Hindlimb muscle (tissue), 1 donor: ENCODE data around the gene DNAH6. TPM values are rescaled to one million over a fixed set of nuclear protein-coding genes. Genes with fewer than 3 reads are reported as not detected.
"Not testable (repeated sequence)": the region's sequence is repeated elsewhere in the genome, so short reads cannot be mapped to it uniquely, and the experiment has no call there.

Experiments
- DNase-seq: peaks from one replicate; pipeline ENCODE4 v3.0.0-alpha.2; 2013
- polyA plus RNA-seq: library from polyadenylated mRNA; unstranded; fragments of 120-200 nt; gene quantifications from one replicate; pipeline ENCODE4 v1.2.1, GENCODE V29; 2013; ENCODE audit not compliant: insufficient read length

The DNAH6 gene
- polyA plus RNA-seq, 1 donor = 0.04 TPM

DNA sequence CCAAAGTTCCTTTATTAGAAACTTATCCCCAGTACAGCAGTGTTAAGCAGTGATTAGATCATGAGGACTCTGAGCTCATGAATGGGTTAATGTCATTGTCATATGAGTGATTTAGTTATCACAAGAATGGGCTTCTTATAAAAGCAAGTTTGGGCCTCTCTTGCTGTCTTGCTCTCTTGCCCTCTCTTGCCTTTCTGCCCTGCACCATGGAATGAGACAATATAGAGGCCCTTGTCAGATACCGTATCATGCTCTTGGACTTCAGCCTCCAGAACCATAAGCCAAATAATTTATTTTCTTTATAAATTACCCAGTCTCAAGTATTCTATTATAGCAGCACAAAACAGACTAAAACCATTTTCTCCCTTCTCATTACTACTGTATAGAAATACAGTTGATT is 238.8 kb downstream of the DNAH6 start:
- no peak for DNase-seq

DNA sequence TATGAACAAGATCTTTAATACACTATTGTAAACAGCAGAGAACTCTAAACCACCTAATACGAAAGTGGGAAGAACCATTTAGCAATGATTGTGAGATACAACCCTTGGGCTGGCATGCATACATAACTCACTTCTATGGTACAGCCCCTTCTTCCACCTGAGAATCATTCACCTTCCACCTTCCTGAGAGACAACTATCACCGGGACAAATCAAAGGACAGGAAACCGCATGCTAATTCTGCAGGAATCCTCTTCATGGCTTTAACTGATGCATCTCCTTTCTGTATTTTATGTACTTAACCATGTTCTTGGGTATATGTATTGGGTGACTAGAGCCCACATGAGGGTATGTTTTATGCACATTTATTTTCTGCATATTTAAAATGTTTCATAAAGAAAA is 241.3 kb downstream of the DNAH6 start:
- no peak for DNase-seq

DNA sequence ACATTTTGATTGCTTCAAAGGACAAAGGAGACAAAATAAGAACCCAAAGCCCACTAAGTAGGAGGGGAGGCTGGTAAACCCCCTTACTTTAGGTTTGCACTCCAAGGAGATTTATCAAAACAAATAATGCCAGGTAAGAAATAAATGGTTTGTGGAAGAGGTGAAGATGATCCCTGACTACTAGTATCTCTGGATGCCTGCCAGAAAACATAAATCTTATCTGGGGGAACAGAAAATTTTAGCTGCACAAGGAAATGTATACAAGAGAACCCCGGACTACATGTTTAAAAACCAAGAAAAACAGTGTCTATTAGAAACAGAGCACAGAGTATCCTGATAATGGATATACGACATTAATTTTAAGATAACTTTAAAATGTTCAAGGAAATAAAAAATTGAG is 250.5 kb downstream of the DNAH6 start:
- no peak for DNase-seq

DNA sequence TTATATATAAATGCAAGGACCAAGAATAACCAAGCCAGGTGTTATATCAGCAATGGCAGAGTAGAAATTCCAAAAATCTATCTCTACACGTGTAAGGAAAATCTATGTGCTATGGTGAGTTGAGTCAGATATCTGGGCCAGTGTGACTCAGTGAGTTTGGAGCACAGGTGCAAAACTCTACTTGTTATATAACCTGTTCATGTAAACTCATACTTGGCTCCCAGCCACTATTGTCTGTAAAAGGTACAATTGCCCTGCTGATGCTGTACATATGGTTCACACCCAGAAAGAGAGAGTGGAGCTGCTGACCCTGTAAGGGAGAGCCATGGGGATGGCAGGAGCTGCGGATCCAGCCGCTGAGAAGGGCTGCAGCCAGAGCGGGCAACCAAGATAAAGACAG is 252.5 kb downstream of the DNAH6 start:
- no peak for DNase-seq

DNA sequence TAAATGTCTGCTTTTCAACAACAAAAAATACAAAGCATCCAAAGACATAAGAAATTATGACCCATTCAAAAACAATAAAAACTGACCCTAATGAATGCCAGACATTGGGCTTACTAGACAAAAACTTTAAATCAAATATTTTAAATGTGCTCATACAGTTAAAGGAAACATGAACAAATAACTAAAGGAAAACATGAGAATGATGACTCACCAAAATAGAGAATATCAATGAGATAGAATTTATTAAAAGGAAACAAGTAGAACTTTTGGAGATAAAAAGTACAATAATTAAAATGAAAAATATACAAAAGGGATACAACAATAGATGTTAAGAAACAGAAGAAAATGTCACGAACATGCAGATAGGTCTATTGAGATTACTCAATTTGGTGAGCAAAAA is 254.0 kb downstream of the DNAH6 start:
- no peak for DNase-seq

DNA sequence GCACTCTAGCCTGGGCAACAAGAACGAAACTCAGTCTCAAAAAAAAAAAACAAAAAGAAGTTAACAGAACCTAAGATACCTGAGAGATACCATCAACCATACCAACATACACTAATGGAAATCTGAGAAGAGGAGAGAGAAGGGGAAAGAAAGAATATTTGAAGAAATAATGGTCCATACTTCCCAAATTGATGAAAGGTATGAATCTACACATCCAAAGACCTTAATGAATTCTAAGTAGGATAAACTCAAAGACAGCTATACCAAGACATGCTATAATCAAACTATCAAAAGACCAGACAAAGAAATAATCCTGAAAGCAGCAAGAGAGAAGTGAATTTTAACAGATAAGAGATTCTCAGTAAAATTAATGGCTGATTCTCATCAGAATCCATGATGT is 255.0 kb downstream of the DNAH6 start:
- DNase-seq = no peak

DNA sequence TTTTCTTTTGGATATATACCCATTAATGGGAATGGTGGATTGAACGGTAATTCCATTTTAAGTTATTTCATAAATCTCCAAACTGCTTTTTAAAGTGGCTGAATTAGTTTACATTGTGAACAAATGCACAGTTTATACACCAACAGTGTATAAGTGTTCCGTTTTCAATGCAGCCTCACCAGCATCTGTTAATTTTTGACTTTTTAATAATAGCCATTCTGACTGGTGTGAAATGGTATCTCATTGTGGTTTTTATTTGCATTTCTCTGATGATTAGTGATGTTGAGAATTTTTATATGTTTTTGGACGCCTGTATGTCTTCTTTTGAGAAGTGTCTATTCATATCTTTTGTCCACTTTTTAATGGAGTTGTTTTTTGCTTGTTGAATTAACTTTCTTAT is 257.3 kb downstream of the DNAH6 start:
- DNase-seq = not testable (repeated sequence)

DNA sequence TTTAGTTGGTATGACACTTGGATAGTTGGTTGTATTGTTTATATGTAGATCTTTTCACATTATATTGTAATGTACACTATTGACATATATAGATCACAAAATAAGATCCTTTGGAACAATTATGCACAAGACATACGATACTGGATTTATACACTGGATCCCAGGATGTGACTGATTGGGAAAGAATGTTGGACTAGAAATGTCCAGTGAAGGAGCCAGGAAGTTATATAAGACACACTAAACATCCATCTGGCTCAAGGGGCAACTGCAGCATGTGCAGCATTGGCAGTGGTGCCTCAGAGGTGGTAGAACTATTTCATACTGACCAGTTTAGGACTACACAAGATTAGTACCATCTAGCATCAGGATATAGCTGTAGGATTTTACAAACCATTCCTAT is 259.7 kb downstream of the DNAH6 start:
- DNase-seq = no peak

DNA sequence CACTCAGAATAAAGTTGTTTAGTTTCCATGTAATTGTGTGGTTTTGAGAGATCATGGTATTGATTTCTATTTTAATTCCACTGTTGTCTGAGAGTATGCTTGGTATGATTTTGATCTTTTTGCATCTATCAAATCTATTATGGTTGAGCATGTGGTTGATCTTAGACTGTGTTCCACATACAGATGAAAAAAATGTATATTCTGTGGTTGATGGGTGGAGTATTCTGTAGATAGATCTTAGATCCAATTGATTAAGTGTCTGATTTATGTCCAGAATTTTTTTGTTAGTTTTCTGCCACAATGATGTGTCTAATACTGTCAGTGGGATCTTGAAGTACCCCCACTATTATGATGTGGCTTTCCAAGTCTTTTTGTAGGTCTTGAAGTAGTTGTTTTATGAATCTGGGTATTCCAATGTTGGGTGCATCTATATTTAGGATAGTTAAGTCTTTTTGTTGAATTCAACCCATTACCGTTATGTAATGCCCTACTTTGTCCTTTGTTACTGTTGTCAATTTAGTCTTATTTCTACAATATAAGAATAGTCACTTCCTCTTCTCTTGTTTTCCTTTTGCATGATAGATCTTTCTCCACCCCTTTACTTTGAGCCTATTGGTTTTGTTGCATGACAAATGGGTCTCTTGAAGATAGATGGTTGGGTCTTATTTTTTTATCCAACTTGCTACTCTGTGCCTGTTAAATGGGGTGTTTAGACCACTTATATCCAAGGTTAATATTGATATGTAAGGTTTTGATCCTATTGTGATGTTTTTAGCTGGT is 262.8 kb downstream of the DNAH6 start:
- DNase-seq = no peak

DNA sequence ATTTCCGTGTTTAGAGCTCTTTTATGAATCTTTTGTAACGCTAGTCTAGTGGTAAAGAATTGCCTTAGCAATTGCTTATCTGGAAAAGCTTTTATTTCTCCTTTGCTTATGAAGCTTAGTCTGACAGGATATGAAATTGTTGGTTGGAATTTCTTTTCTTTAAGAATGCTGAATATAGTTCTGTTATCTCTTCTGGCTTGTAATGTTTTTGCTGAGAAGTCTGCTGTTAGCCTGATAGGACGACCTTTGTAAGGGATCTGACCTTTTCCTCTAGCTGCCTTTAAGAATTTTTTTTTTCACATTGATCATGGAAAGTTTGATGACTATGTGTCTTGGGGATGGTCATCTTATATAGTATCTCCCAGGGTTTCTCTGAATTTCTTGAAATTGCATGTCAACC is 263.5 kb downstream of the DNAH6 start:
- no peak for DNase-seq

DNA sequence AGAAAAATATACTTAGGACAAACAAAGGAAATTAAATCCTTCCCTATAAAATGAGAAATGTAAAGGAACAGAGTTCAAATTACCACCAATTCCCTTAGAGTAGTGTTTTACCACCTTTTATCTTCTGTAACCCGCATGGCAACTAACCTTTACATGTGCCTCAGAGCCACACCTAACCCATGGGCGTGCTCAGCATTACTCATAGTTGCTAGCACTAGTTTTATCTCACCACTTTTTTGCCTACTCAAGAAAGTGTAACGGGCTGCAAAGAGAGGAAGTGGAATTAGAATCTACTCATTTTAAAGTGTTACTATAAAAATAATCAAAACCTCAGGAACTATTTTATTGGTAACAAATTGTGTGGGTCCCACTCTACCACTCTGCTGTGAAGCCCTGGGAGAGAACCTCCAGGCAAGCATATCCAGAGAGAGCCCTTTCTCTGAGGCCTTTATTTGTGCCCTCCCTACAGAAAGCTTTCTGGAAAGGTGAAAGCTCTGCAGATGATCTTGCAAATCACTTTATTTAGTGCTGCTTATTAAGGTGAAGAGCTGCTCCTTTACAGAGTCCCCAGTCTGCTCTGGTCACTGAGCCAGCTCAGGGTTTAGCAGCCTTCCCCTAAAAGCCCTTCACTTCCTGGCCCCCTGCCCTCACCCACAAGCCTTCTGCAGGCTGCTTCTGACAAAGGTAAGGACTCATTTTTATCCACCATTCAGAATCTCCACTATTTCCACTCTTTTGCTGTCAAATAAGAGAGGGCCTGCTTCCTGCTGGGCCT is 265.8 kb downstream of the DNAH6 start:
- no peak for DNase-seq

DNA sequence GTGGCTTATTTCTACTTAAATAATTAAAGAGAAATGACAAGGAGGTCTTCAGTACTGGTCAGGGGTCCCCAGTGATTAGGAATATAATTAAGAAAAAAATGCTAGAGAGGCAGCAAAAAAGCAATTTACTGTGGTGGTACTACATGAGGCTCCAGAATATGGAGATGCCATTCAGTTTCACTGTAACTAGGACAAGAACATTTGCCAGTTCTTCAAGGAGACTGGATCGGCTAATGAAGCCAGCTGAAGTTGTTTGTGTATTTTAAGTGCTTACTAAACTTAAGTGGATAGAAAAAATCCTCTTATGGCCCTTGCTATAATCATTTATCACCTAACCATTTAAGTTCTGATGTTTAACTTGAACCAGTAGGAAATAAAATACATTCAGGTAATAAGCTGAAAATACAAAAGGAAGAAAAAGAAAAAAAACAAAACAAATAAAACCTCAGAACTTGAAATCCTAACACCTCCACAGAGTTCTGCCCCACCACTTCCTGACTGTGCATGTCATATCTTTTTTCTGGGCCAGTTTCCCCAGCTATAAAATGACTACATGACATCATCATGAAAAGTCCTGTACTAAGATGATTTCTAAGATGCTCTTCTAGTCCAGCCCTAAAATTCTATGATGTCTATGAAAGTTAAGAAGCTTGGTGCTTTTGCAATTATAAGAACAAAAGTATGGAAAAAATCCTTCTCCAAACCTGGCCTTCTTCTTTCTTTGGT is 266.6 kb downstream of the DNAH6 start:
- DNase-seq = no peak

DNA sequence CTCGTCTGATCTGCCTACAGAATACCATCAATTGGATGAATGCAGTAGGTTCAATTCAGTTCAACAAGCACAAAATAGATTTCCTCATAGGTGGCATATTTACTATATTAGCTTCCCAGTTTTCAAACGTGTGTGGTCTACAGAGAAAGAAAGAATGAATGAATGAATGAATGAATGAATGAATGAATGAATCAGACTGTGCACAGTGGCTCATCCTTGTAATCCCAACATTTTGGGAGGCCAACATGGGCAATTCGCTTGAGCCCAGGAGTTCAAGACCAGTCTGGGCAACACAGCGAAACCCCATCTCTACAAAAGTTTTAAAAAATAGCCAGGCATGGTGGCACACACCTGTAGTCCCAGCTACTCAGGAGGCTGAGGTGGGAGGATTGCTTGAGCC is 269.7 kb downstream of the DNAH6 start:
- no peak for DNase-seq

DNA sequence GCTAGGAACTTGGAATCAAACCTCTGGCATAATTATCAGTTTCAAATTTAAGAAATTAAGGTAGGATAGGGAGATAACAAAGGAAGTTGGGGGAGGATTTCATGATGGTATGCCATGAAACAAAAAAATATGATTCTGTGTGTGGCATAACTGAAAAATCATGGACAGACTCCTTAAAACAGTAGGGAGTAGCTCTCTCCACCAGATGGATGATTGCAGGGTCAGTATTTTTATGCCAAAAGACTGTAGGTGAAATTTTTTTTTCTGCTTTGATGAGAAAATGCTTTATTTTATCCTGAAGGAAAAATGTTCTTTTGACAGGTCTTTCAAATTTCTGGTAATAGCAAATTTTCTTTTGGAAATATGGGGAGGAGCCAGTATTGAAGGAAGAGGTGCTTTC is 270.3 kb downstream of the DNAH6 start:
- DNase-seq = no peak

DNA sequence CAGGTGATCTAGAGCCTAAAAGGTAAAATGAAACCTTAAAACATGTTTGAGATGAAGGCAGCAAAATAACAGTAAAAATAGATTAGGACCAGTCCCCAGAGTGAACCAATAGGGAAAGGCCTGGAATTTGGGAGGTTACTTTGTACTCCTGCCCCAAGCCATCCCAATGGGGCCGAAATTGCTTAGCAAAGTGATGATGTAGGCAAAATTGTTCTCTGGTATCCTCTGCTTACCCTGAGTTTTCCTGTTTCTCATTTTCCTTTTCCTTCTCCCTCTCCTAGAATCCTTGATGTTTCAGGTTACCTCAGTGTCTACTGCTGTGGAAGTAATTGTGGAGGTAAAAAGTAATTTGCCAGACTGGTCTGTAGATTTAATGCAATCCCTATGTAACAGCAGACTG is 271.7 kb downstream of the DNAH6 start:
- no peak for DNase-seq

DNA sequence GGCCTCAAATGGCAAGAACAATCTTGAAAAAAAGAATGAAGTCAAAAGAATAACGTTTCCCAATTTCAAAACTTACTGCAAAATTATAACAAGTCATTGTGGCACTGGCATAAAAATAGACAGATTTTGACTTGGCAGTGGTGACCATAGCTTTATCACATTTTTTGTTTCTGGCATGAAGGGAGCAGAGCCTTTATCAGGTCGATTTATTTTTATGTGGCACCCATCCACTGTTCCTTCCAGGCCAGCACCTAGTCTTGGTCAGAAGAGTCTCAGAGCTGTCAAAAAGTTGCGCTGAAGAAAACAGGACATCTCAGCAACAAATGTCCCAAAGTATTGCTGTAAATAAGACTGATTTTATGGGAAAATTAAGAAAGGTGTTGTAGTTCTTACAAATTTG is 272.2 kb downstream of the DNAH6 start:
- no peak for DNase-seq

DNA sequence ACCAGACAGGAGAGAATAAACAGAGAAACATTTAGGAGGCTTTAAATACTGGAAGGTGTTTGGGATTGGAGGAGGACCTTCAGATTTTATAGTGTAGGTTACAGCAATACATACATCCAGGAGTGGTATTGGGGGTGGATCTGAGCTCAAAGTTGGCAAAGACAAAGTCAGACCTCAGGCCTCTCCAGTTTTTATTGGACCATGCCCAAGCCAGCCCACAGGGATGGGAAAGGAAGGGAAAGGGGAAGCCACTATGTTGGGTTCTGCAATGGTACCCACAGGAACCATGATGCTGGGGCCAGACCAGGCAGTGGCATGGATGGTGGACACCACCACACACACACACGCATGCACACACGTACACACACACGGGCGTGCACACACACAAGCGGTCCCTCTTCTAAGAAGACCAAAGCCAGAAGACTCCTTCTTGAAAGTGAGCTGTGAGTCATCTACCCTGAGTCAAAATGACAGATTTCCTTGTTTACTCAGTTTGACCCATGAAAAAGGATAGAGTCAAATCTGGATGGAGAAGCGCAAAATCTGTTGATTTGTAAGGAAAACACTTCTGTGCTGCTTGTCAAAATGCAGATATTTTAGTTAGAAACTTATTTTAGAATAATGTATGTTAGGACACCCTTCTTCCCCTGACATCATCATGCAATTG is 276.7 kb downstream of the DNAH6 start:
- DNase-seq = no peak

DNA sequence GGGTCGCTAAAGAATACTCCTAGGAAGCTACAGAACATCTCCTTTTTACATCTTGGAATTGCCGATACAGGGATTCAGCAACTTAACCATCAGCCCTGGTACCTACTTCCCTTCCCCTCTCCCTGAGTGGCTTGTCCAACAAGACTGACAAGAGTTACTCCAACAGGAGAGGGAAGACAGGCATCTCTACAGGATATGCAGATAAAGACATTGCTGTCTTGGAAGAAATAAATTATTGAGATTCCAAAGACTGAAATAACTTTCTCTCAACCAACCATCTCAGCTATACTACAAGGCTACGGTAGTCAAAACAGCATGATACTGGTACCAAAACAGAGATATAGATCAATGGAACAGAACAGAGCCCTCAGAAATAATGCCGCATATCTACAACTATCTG is 277.3 kb downstream of the DNAH6 start:
- no peak for DNase-seq

DNA sequence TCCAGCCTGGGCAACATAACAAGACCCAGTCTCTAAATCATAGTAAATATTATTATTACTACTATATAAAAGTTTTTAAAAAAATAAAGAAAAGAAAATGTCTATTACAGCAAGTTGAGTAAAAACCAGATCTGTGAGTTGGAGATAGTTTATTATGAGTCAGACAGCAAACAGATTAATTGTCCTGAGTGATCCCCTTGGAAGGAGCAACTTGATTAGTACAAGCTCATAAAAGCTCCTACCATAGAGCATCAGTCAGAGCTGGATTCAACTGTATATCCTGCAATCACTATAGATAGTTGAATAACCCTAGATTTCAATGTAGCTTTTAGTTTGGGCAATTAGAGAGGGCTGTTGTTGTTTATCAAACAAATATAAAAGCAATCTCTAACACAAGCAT is 280.5 kb downstream of the DNAH6 start:
- no peak for DNase-seq

DNA sequence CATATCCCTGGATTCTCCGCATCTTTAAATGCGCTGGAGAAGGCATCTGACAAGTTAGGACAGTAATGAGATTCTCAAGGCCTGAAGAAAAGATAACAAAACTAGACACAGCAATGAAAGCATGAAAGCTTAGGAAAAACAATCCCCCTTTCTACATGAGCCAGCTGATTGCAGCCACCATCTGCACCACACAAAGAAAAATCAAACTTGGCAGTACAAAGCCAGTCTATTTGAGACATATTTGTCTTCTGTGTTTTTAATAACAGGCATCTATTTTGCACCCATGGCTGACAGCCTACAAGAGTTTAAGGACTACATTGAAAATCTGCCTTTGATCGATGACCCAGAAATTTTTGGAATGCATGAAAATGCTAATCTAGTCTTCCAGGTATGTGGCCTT is 281.0 kb downstream of the DNAH6 start:
- DNase-seq = no peak

DNA sequence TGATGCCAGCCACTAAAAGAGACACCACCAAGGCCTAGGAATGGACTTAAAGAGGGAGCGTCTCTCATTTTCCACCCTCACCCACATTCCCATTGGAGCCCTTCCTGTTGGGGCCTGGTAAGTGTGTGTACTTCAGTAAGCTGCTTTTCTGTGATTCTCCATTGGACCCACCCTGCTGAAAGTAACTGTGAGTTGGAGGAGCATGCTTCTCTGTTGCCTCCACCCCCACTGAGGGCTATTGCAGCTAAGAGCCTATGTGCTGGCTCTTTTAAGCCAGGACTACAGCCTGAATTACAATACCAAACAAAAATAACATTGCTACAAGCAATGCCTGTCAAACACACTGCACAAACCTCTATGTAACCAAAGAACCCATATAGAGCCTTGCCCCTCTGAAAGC is 283.5 kb downstream of the DNAH6 start:
- DNase-seq = no peak

DNA sequence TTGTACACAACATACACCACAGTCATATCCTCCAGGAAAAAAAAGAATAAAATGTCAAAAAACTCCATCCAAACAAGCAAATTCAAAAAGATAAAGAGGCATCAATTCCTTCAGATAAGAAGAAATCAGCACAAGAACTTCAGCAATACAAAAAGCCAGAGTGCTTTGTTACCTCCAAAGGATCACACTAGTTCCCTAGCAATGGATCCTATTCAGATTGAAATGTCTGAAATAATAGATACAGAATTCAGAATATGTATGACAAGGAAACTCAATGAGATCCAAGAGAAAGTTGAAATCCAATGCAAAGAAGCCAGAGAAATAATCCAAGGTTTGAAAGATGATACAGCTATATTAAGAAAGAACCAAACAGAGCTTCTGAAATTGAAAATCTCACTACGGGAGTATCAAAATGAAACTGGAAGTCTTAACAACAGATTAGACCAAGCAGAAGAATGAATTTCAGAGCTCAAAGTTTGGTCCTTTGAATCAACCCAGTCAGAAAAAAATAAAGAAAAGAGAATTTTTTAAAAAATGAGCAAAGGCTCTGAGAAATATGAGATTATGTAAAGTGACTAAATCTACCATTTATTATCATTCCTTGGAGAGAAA is 284.0 kb downstream of the DNAH6 start:
- no peak for DNase-seq

DNA sequence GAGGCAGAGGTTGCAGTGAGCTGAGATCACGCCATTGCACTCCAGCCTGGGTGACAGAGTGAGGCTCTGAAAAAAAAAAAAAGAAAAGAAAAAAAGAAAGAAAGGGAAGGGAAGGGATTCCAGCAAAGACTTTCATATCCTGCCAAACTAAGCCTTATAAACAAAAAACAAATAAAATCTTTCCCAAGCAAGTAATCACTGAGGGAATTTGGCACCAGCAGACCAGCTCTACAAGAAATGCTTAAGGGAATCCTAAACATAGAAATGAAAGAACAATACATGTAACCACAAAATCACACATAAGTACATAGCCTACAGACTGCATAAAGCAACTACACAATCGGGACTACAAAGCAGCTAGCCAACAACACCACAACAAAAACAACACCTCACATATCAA is 285.5 kb downstream of the DNAH6 start:
- no peak for DNase-seq
